NOMO-1 treated with dmso at 0.1 percent for 144 hours (cell line): ENCODE data around the gene ARPC2.
A peak's percentile ranks its signal among the peaks of the same experiment; 100 is the strongest.

Experiments
- DNase-seq: peaks from one replicate; lab custom pipeline; 2025; ENCODE audit not compliant: unreplicated experiment; lab: John Stamatoyannopoulos, UW

Gene ARPC2

GRCh38 chr2:218286570-218287459, 69.8 kb downstream of the ARPC2 start:
- DNase-seq = peak; percentile 89

- DNase-seq = no peak
Observed at GRCh38 chr2:218289639-218290315, 72.8 kb downstream of the ARPC2 start.

GRCh38 chr2:218290316-218291261, 73.6 kb downstream of the ARPC2 start:
- peak; percentile 29 for DNase-seq

GRCh38 chr2:218291318-218292047, 74.5 kb downstream of the ARPC2 start:
- DNase-seq = no peak

GRCh38 chr2:218292048-218293014, 75.3 kb downstream of the ARPC2 start, which contains the start of gene TMBIM1:
Gene TMBIM1, minus strand, starts transcription at chr2:218292503. Its CDS starts 10,362 bp downstream, at chr2:218282141.
- peak; percentile 45 for DNase-seq

- DNase-seq = no peak
Observed at GRCh38 chr2:218293715-218294429, 76.9 kb downstream of the ARPC2 start.

- DNase-seq = no peak
Observed at GRCh38 chr2:218294430-218295022, 77.5 kb downstream of the ARPC2 start.

GRCh38 chr2:218295029-218295428, 78.0 kb downstream of the ARPC2 start:
- no peak for DNase-seq

GRCh38 chr2:218296200-218296599, 79.2 kb downstream of the ARPC2 start:
- no peak for DNase-seq

- no peak for DNase-seq
Observed at GRCh38 chr2:218296847-218297246, 79.9 kb downstream of the ARPC2 start.

- no peak for DNase-seq
Observed at GRCh38 chr2:218298314-218298875, 81.4 kb downstream of the ARPC2 start.

- DNase-seq = no peak
Observed at GRCh38 chr2:218300141-218300540, 83.2 kb downstream of the ARPC2 start.

GRCh38 chr2:218301176-218301819, 84.3 kb downstream of the ARPC2 start:
- DNase-seq = peak; percentile 83
